HepG2 (cell line): ENCODE data around the gene PRRT1. TPM values are rescaled to one million over a fixed set of nuclear protein-coding genes. Genes with fewer than 3 reads are reported as not detected.
A peak's percentile ranks its signal among the peaks of the same experiment; 100 is the strongest.

Experiments
- GATA4 ChIP-seq: sonication (generic); IDR thresholded peaks from 2 replicates; pipeline ENCODE4 v1.6.1; 2016; ENCODE audit warnings: antibody characterized with exemption, low read depth, borderline replicate concordance
- GMEB1 ChIP-seq: sonication (generic); formaldehyde crosslinking; IDR thresholded peaks from 2 replicates; pipeline ENCODE4 v1.5.1; 2020; ENCODE audit warnings: missing genetic modification reagents, mild to moderate bottlenecking, borderline replicate concordance
- HMGXB4 ChIP-seq, 2 experiments: sonication (generic) in 1 of 2; formaldehyde crosslinking in 1 of 2; IDR thresholded peaks; 2 replicates each; pipeline versions ENCODE4 v1.4.0 to v1.6.1; 2018 to 2020; ENCODE audit warnings: missing genetic modification reagents in 2 of 2, borderline replicate concordance in 1 of 2, low read depth in 1 of 2, mild to moderate bottlenecking in 1 of 2, missing biosample characterization in 1 of 2
- HNRNPH1 ChIP-seq: fragments of 200-400 bp; formaldehyde crosslinking; optimal IDR thresholded peaks from 2 replicates; pipeline ENCODE3; 2017; ENCODE audit warnings: mild to moderate bottlenecking, low read depth, low read length
- HOMEZ ChIP-seq: IDR thresholded peaks from 2 replicates; pipeline ENCODE4 v1.6.1; 2016; ENCODE audit warnings: low read depth
- KDM2A ChIP-seq: sonication (generic); formaldehyde crosslinking; IDR thresholded peaks from 2 replicates; pipeline ENCODE4 v1.4.0; 2020; ENCODE audit warnings: low read depth, missing genetic modification reagents, borderline replicate concordance
- KDM6A ChIP-seq: IDR thresholded peaks from 2 replicates; pipeline ENCODE4 v1.6.1; 2016; ENCODE audit warnings: low read depth
- KLF12 ChIP-seq: sonication (generic); formaldehyde crosslinking; IDR thresholded peaks from 2 replicates; pipeline ENCODE4 v1.4.0; 2020; ENCODE audit warnings: missing genetic modification reagents, borderline replicate concordance
- MXD4 ChIP-seq: IDR thresholded peaks from 2 replicates; pipeline ENCODE4 v1.6.1; 2016; ENCODE audit warnings: mild to moderate bottlenecking, missing biosample characterization, missing genetic modification reagents
- SKI ChIP-seq: fragments of 450-650 bp; IDR thresholded peaks from one replicate; pipeline ENCODE4 v1.6.1; 2018; ENCODE audit warnings: mild to moderate bottlenecking; ENCODE audit not compliant: partially characterized antibody
- SP4 ChIP-seq: sonication (generic); formaldehyde crosslinking; IDR thresholded peaks from 2 replicates; pipeline ENCODE4 v1.8.1; 2023; ENCODE audit warnings: mild to moderate bottlenecking, missing genetic modification reagents
- SRF ChIP-seq: IDR thresholded peaks from 2 replicates; pipeline ENCODE4 v1.6.1; 2011; ENCODE audit warnings: mild to moderate bottlenecking, low read depth, low read length, moderate library complexity
- ZBTB3 ChIP-seq: sonication (generic); formaldehyde crosslinking; IDR thresholded peaks from 2 replicates; pipeline ENCODE4 v1.4.0; 2020; ENCODE audit warnings: low read depth, mild to moderate bottlenecking, moderate library complexity, missing genetic modification reagents, borderline replicate concordance
- ZFY ChIP-seq: sonication (generic); formaldehyde crosslinking; IDR thresholded peaks from 2 replicates; pipeline ENCODE4 v1.4.0; 2020; ENCODE audit warnings: missing genetic modification reagents
- ZNF121 ChIP-seq: sonication (generic); formaldehyde crosslinking; IDR thresholded peaks from 2 replicates; pipeline ENCODE4 v1.5.0; 2020; ENCODE audit warnings: mild to moderate bottlenecking, missing genetic modification reagents
- ZNF230 ChIP-seq: sonication (generic); formaldehyde crosslinking; IDR thresholded peaks from 2 replicates; pipeline ENCODE4 v1.4.0; 2020; ENCODE audit warnings: mild to moderate bottlenecking, missing genetic modification reagents
- ZNF557 ChIP-seq: sonication (generic); formaldehyde crosslinking; IDR thresholded peaks from 2 replicates; pipeline ENCODE4 v1.4.0; 2020; ENCODE audit warnings: missing genetic modification reagents
- ZNF563 ChIP-seq: sonication (generic); formaldehyde crosslinking; IDR thresholded peaks from 2 replicates; pipeline ENCODE4 v1.8.0; 2022; ENCODE audit warnings: mild to moderate bottlenecking, moderate library complexity, missing genetic modification reagents
- ZNF644 ChIP-seq: IDR thresholded peaks from 2 replicates; pipeline ENCODE4 v1.6.1; 2016; ENCODE audit warnings: low read depth
- ZNF691 ChIP-seq: sonication (generic); formaldehyde crosslinking; IDR thresholded peaks from 2 replicates; pipeline ENCODE4 v1.4.0; 2020; ENCODE audit warnings: missing genetic modification reagents, low read depth, mild to moderate bottlenecking, borderline replicate concordance
- polyA plus RNA-seq, 8 experiments: library from polyadenylated mRNA; depleted of rRNA in 3 of 8; stranded (reverse) in 7 of 8; unstranded in 1 of 8; fragments of >200 nt; fragmentation: Illumina TruSeq in 4 of 8; extraction: Trizol in 4 of 8; gene quantifications; 2 replicates each; pipeline versions ENCODE4 v1.2.1 to v1.2.3, GENCODE V29; 2011 to 2016; ENCODE audit warnings: low read depth in 4 of 8, missing spikeins in 1 of 8, mixed read lengths in 1 of 8; ENCODE audit not compliant: insufficient read depth in 1 of 8
- total RNA-seq, 5 experiments: library from RNA; depleted of rRNA; stranded (reverse); fragments of >200 nt; fragmentation: Illumina TruSeq; extraction: Trizol; gene quantifications; 2 replicates each; pipeline ENCODE4 v1.2.3, GENCODE V29; 2016; ENCODE audit warnings: low read depth in 1 of 5

The PRRT1 gene
- total and polyA plus RNA-seq, 2 of the 13 experiments (the other 11 are each of a cell fraction or from before 2014, with no cell fraction given), result 0.64 to 1.4 TPM

GRCh38 chr6:32118782-32119628, 32.7 kb downstream of the PRRT1 start (continued):
- TF ChIP-seq ZNF563 (CRISPR knock-in tag) (peak; percentile 2; the same call in 1 of the 2 replicates), ZNF557 (CRISPR knock-in tag) (no peak), KDM2A (CRISPR knock-in tag) (peak; percentile 85), GMEB1 (CRISPR knock-in tag) (peak; percentile 32; the same call in 1 of the 2 replicates), SKI (no peak), SRF (peak; percentile 41; the same call in 1 of the 2 replicates), ZNF121 (CRISPR knock-in tag) (no peak), SP4 (CRISPR knock-in tag) (peak; percentile 53; the same call in 1 of the 2 replicates), HMGXB4 (CRISPR knock-in tag; IDR thresholded peaks at IDR 0.05; ENCODE audit: borderline replicate concordance in 1 of 2, low read depth in 1 of 2) (peak; percentile 74 to 96; a peak in 3 of 4 replicates), HNRNPH1 (no peak), ZNF691 (CRISPR knock-in tag) (peak; percentile 18; the same call in 1 of the 2 replicates), KLF12 (peak; percentile 95), ZNF230 (CRISPR knock-in tag) (0 out of 2 replicates have a peak, but pooled peaks have one; percentile 58), KDM6A (CRISPR knock-in tag) (no peak), HOMEZ (CRISPR knock-in tag) (peak; percentile 61; the same call in 1 of the 2 replicates), ZBTB3 (CRISPR knock-in tag) (no peak; the same call in 1 of the 2 replicates), ZNF644 (CRISPR knock-in tag) (peak; percentile 40; the same call in 1 of the 2 replicates), GATA4 (no peak), MXD4 (peak; percentile 82; the same call in 1 of the 2 replicates), ZFY (CRISPR knock-in tag) (peak; percentile 50; the same call in 1 of the 2 replicates)
